Esophagus muscularis mucosa (tissue), 4 donors: ENCODE measurements around the gene AAGAB.

ENCODE experiments used
- EP300 ChIP-seq: sonication (generic); formaldehyde crosslinking; IDR thresholded peaks from one replicate; pipeline ENCODE4 v1.6.1; 2017; ENCODE audit warnings: antibody characterized with exemption
- POLR2A ChIP-seq: fragments of 450-650 bp; IDR thresholded peaks from one replicate; pipeline ENCODE4 v1.6.1; 2017; ENCODE audit warnings: antibody characterized with exemption, moderate library complexity, mild to moderate bottlenecking, low read depth
- POLR2AphosphoS5 ChIP-seq, 2 donors: sonication (generic); formaldehyde crosslinking; IDR thresholded peaks; one replicate each; pipeline ENCODE4 v1.6.1; 2017; ENCODE audit warnings: antibody characterized with exemption in 2 of 2
- TF ChIP-seq, protein P1 (sequence below), 3 experiments: fragments of 200-600 bp in 2 of 3; fragments of 450-650 bp in 1 of 3; sonication (generic) in 2 of 3; IDR thresholded peaks; one replicate each; pipeline ENCODE4 v1.5.1; 2017 to 2019; ENCODE audit warnings: antibody characterized with exemption in 3 of 3, mild to moderate bottlenecking in 2 of 3, moderate library complexity in 1 of 3

- TF ChIP-seq POLR2A (no peak), POLR2AphosphoS5 (IDR thresholded peaks at IDR 0.05) (no peak), EP300 (no peak)
- TF ChIP-seq, protein P1, sequence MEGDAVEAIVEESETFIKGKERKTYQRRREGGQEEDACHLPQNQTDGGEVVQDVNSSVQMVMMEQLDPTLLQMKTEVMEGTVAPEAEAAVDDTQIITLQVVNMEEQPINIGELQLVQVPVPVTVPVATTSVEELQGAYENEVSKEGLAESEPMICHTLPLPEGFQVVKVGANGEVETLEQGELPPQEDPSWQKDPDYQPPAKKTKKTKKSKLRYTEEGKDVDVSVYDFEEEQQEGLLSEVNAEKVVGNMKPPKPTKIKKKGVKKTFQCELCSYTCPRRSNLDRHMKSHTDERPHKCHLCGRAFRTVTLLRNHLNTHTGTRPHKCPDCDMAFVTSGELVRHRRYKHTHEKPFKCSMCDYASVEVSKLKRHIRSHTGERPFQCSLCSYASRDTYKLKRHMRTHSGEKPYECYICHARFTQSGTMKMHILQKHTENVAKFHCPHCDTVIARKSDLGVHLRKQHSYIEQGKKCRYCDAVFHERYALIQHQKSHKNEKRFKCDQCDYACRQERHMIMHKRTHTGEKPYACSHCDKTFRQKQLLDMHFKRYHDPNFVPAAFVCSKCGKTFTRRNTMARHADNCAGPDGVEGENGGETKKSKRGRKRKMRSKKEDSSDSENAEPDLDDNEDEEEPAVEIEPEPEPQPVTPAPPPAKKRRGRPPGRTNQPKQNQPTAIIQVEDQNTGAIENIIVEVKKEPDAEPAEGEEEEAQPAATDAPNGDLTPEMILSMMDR (IDR thresholded peaks at IDR 0.05): no peak
These were observed 88.9 kb downstream of the AAGAB start for GRCh38 chr15:67165254-67166253.
